Right lung (tissue), 5 donors: ENCODE results near the gene GPATCH2. TPM values are rescaled to one million over a fixed set of nuclear protein-coding genes. Genes with fewer than 3 reads are reported as not detected.
"Not testable (repeated sequence)": the region's sequence is repeated elsewhere in the genome, so short reads cannot be mapped to it uniquely, and the experiment has no call there.

Experiments
- DNase-seq, 2 donors: peaks; one replicate each; pipeline ENCODE4 v3.0.0-alpha.2; 2013
- polyA plus RNA-seq, 5 donors: library from polyadenylated mRNA; unstranded; fragments of 120-200 nt; gene quantifications; one replicate each; pipeline versions ENCODE4 v1.2.1 to v1.2.3, GENCODE V29; 2013; ENCODE audit warnings: inconsistent platforms in 1 of 5, low replicate concordance in 1 of 5; ENCODE audit not compliant: insufficient read length in 5 of 5, insufficient read depth in 1 of 5

Gene GPATCH2
- polyA plus RNA-seq, 5 donors, result 17.3 to 28.6 (median 26.7) TPM

DNA sequence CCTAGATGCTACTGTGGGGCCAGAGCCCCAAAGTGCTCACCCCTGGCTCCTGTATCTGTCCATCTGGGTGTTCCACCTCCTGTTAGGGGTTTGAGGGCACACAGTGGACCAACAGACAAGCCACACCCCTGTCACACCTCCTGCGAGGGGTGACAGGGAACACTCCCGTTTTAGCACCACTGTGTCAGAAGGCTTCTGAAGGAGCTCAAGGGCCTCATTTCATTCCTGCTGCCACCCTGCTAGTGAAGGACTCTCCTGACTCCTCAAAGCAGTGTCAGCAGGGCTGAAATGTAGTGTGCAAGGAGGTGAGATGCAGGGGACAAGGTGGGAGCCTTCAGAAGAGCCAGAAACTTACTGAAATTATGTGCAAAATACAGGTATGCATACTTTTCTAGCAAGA is 174.6 kb downstream of the GPATCH2 start:
- DNase-seq, result no peak

DNA sequence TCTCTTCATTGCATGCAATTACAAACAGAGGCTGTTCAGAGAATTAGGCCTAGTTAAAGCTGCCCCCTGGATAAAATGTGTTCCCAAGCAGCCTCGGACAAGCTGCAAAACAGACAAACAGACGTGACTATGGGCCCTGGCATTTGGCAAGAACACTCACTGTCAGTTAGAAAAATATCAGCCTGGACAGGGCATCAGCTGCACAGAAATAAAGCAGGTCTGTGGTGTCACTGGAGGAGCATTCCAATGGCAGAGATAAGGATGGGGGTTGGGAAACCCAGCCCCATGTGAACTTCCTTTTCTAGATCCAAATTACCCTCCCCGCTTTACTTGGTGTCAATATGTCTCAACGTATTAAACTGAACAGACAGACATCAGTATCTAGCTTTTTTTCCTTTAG is 177.1 kb downstream of the GPATCH2 start:
- DNase-seq, result no peak

DNA sequence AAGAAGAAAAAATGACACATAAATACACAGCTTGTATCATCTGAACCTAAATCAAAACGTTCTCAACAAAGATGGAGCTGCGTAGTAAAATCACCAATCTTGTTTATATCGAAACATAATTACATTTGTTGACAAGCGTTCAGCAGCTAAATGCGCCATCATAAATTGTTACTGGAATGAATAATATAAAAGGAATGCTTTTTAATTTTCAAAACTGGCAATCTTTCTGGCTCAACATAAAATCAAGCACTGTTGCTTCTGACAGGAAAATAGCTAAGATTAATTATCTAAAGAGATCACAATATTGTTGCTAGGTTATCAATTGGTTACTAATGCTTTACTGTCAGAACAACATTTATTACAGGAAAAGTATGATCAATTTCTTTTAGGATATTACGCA is 181.5 kb downstream of the GPATCH2 start:
- no peak for DNase-seq

DNA sequence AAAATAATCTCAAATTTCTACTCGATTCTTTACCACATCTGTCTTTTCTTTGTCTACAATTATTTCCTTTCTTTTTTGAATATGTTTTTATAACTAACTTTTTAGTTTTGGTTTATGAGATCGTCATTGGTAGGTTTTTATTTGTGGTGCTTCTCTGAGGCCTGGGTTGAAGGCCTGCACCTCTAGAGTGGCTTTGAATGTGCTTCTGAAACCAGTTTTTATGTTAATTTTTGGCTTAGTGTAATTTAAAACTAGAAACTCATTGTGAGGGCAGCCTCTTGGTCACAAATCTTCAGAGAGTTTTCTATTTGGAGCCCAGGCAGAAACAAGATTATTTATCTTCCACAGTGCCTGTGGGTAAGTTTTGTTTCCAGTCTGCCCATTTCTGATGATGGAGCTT is 187.0 kb downstream of the GPATCH2 start:
- DNase-seq, result no peak

DNA sequence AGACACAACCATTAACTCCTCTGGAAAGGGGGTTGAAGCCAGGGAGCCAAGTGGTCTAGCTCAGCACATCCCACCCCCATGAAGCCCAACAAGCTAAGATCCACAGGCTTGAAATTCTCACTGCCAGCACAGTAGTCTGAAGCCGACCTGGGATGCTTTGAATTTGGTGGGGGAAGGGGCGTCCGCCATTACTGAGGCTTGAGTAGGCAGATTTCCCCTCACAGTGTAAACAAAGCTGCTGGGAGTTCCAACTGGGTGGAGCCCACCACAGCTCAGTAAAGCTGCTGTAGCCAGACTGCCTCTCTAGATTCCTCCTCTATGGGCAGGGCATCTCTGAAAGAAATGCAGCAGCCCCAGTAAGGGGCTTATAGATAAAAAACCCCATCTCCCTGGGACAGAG is 193.5 kb downstream of the GPATCH2 start:
- DNase-seq, result no peak

DNA sequence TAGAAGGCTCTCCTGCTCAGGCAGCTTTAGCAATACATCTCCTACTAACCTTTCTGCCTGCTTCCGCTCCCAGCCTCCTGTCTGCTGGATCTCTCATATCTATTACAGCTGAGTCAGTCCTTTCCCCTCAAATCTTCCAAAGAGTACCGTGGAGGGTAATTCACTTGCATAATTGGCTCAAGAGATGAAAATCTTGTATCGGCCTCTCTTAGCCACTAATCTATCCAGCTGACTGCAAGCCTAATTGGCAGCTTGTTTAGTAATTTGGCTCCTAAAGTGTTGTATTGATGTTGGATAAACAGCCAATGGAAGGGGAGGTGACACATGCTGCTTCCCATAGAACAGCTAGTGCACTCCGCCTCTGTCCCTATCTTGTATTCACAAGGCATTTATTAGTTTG is 195.7 kb downstream of the GPATCH2 start:
- no peak for DNase-seq

DNA sequence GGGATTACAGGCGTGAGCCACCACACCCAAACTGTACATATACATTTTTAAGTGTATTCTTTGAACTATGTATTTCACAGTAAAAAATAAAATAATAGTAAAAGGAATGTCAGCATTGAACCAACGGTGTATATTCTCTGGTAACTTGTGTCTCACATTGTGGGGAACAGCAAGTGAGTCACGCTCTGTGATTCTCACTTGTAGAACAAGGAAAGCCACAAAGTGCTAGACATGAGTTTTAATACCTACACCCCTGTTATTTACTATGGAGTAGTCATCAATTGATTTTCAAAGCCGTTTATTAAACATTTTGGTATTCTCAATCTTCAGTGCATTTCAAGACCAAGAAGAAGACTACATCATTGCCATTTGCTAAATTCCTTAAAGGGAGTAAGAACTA is 197.2 kb downstream of the GPATCH2 start:
- no peak for DNase-seq

DNA sequence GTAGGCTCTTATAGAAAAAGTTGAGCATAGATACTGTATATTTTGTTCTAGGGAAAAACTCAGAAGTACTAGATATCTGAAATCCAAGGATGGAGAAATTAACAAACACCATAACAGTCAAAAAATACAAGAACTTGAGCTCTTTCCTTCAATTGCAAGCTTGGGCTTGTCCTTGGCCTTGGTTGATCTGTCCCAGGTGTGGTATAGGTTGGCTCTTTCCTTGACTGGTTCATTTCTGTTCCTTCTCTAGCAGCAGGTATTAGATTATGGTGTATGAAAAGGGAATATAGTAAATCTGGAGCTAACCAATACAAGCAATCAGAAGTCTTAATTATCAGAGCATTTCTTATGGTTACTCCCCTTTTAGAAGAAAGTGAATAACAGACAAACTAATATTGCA is 198.6 kb downstream of the GPATCH2 start:
- DNase-seq, result no peak

DNA sequence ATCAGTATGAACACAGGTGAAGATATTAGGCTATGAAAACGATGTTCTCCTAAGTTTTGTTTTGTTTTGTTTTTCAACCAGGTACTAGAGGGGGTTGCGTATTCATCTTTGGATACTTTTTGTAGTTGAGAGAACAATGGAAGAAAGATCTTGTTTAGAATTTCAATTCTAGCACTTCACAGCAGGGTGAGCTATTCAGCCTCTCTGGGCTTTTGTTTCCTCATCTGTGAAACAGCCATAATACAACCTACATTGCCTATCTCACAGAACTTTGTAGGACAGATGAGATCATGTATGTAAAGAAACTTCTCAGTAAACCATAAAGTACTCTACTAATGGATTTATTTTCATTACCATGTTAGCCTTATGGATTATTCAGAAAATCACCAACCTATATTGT is 199.5 kb downstream of the GPATCH2 start:
- DNase-seq, result no peak

DNA sequence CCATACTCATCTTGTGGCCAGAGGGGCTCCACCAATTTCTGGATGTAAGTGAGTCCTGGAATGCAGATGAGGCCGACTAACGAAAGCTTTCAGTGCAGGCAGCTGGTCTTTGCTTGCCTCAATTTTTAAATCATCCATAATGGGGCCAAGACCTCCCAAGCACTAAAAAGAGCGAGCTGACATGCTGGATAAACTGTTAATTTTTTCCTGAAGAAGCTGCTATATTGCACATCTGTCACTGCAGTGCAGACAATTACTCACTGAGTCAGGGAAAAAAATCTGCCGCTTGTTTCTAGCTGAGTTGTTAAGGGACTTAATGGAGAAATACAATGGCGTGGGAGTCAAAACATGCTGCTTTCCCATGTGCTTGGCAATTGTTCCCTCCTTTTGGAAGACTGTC is 205.5 kb downstream of the GPATCH2 start:
- DNase-seq, result peak; percentile 78 to 88

DNA sequence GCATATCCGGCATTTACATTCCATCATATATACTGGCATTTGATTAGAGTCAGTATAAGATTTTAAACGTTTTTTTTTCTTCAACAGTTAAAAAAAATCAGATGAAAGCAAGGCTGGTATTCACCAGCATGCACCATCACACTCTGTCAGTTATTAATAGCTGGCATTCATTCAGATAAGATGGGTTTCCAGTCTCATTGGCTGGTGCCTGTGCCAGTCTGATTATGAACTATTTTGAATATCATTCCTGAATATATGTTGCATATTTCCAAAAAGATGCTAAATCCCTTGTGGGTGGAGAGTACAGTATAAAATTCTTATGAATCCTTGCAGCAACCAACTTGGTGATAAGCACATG is 211.7 kb downstream of the GPATCH2 start:
- no peak for DNase-seq

DNA sequence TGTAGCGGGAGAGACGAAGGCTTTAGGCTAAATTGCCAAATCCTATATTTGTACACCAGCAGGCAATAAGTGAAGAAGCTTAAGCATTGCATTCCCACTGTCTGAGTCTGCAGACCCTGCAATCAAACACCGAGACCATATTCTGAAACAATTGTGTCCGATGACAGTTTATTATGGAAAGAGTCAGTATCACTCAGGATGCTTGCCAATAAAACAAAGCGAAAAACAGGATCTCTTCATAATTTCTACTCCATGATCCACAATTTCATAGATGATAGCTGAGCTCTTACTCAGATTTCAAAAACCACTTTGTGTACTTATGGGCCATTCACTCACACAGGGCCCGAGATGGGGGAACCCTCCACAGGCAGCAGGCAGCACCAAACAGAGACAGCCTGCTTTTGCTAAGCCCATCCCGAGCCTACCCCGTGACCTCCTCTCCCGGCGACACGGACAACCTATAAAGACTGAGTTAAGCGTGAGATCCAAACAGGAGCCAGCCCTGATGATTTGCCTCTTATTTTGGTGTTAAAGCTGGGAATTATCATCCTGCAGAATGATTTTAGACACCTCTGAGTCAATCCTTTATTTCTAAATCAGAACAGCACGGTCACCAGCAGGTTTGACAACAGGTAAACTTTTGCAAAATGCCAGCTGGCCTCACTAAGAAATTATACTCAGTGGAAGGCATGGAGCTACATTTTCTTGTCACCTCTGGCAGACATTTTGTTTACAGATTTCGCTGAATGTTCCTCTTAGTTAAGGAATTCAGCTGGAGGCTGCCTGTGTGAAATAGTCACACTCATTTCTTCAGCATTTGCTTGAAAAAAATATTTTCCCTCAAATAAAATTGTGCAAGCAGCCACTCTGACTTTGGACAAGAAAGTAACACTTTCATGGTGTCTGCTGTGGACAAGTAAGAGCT is 212.4 kb downstream of the GPATCH2 start:
- peak; percentile 53 to 59 for DNase-seq

DNA sequence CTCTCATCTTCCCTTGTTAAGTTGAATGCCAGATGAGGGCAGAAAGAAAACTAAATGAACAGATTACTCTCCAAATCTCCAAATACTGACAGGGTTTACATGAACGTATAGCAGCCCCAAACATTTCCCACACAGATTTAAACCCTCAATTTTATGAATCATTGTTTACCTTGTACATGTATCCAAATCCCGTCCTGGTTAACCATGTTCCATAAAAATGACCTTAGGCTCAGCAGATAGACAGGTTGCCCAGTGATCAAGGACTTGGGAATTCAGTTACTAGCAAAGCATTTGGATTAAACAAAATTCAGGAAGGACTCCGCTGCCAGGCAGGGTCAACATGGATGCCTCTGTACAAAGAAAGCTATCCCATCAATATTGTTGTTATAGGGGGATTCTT is 213.5 kb downstream of the GPATCH2 start:
- no peak for DNase-seq

DNA sequence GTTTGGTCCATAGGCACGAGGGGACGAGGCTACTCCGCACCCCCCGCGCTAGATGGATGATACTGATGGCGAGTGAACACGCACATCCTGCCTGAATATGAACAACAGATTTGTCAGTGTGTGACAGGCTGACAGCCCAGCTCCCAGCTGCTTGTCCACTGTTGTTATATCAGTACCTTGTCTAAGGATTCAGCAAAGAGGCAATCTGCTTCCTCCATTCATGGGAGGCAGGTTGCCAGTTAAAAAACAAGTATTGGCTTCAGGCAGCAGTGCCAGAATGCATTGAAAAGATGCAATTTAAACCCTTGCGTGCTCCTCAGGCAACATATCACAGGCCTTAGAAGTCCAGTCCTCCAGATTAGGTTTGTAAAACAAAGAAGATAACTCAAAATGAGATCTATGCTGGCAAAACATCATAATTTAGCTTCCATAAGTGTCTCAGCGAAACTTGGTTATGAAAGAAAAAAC is 223.3 kb downstream of the GPATCH2 start:
- peak; percentile 75 to 79 for DNase-seq

DNA sequence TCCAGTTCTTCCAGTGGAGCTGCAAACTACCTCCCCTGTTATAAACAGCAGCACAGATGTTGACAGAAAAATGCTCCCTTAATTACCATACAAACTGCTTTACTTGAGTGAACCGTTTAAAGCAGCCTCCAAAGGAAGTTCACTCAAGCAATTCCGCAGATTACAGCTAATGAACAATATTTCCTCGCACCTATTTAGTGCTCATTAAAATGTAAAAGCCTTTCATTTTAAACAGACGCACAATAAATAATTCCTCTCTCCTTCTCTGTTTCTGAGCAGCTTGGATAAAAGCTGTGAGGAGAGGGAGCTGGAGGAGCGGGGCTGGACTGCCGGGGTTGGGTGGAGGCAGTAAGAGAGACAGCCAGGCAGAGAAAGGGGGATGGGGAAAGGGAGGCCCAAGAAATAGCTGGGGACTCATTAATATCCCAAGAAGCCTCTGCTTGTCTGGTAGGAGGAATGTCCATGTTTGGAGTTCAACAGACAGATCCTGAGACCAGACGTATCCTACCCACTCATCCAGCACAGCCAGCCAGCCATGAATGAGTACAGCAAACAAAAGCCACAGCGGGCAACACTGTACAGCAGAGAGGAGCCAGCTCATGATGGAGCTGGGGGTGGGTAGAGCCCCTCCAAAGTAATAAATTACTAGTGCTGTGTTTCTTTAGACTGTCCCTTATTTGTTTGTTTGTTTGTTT is 227.7 kb downstream of the GPATCH2 start:
- no peak for DNase-seq

DNA sequence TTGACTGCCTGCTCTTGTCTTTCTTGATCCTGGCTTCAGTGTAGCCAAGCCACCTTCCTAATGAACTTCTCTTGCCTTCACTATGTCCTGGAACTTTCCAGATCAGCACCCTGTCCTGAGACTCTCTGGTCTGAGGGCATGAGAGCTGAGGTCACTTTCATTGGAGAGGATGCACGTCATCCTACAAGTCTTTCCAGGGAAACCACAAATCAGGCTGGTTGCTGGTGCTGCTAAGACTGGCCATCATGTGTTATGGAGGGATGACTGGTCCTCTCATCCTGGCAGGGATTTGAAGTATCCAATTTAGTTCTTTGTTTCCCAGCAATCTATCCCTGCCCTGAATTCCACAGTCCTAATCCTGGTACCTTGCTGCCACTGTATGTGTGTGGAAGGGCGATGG is 228.6 kb downstream of the GPATCH2 start:
- no peak for DNase-seq

DNA sequence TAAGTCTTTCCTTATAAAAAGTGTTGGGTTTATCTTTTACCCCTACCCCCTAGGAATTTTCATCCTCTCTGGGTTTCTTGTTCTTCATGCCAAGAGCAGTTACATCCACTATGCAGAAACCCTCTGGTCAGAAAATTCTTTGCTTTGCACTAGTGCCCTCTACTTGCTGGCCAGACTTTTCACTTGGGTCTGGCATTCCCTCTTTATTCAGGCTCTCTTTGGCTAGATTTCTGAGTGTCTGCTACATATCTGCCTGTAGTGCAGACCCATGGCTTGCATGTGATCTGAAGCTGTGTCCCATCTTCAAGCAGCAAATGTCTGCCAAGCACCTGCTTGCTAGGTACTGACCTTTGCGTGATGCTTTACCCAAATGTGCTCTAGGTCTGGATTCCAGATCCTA is 237.0 kb downstream of the GPATCH2 start:
- peak in 1 of 2 donors; percentile 18 for DNase-seq

DNA sequence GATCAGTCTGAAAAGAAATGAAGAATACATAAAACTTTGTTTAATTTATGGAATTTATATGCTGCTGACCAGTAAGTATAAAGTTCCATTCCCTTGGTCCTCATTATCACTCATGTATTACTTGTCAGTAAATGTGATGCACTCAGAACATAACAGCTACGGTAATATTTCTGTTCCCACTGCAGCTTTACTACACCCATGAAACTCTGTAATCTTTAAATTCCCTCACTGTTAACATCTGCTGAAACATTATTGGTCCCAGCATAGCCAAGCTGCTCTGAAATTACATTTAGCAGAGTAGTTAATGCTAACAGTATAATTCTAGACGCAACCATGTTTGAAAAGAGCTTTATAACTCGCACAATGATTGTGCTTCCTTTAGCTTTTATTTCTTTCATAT is 238.4 kb downstream of the GPATCH2 start:
- no peak for DNase-seq

DNA sequence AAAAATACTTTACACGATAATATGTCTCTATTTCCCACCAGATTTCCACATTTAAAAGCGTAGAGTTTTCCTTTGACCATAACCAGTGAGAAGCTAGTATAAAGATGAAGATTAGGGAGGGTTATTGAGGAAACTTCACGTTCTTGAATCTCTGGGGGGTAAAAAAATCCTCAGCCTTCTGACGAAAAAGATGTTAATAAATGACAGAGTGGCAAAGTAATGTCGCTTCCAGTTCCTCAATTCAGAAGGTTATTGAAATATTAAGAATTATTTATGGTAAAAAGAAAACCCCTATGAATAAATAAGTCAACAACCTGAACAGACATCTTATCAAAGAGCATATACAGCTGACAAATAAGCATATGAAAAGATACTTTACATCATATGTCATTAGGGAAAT is 241.0 kb downstream of the GPATCH2 start:
- DNase-seq, result no peak

DNA sequence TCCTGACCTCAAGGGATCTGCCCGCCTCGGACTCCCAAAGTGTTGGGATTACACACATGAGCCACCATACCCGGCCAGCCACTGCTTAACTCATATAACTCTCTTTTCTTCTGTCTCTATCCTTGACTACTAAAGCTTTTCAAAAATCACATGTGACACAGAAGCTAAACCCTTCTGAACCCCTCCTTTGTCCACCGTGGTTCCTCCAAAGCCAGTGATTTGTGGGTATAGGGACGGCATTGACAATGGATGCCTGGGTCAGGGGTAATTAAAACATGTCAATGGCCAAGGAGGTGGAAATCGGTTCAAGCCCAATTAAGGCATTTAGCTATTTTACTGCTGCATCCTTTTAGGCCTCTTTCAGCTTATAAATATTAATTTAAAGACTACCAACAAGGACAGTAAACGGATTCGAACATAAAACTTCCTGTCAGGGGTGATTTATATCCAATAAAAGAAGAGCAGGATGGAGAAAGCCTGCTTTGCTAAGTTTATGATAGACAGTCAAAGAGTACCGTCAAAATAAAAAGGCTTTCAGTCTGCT is 242.3 kb downstream of the GPATCH2 start:
- no peak for DNase-seq

DNA sequence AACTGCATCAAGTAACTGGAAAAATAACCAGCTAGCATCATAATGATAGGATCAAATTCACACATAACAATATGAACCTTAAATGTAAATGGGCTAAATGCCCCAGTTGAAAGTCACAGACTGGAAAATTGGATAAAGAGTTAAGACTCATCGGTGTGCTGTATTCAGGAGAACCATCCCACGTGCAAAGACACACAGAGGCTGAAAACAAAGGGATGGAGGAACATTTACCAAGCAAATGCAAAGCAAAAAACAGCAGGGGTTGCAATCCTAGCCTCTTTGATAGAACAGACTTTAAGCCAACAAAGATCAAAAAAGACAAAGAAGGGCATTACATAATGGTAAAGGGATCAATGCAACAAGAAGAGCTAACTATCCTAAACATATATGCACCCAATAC is 249.1 kb downstream of the GPATCH2 start:
- not testable (repeated sequence) for DNase-seq

DNA sequence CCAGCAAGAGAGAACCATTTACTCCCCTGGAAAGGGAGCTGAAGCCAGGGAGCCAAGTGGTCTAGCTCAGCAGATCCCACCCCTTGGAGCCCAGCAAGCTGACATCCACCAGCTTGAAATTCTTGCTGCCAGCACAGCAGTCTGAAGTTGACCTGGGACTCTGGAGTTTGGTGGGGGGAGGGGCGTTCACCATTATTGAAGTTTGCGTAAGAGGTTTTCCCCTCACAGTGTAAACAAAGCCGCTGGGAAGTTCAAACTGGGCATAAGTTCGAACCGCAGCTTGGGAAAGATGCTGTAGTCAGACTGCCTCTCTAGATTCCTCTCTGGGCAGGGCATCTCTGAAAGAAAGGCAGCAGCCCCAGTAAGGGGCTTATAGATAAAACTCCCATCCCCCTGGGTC is 251.1 kb downstream of the GPATCH2 start:
- DNase-seq, result not testable (repeated sequence)

DNA sequence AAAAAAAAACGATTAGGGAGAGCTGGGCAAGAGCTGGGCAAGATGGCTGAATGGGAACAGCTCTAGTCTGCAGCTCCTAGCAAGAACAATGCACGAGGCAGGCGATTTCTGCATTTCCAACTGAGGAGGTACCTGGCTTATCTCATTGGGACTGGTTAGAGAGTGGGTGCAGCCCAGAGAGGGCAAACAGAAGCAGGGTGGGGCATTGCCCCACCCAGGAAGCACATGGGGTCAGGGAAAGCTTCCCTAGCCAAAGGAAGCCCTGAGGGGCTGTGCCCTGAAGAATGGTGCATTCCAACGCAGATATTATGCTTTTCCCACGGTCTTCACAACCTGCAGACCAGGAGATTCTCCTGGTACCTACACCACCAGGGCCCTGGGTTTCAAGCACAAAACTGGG is 251.6 kb downstream of the GPATCH2 start:
- DNase-seq, result no peak
